LoVo (cell line): ENCODE results near the gene CCL3.
"Not testable (repeated sequence)": the region's sequence is repeated elsewhere in the genome, so short reads cannot be mapped to it uniquely, and the experiment has no call there.

Experiments
- DNase-seq: peaks from one replicate; pipeline ENCODE4 v3.0.0-alpha.2; 2016; ENCODE audit warnings: low spot score

The CCL3 gene

DNA sequence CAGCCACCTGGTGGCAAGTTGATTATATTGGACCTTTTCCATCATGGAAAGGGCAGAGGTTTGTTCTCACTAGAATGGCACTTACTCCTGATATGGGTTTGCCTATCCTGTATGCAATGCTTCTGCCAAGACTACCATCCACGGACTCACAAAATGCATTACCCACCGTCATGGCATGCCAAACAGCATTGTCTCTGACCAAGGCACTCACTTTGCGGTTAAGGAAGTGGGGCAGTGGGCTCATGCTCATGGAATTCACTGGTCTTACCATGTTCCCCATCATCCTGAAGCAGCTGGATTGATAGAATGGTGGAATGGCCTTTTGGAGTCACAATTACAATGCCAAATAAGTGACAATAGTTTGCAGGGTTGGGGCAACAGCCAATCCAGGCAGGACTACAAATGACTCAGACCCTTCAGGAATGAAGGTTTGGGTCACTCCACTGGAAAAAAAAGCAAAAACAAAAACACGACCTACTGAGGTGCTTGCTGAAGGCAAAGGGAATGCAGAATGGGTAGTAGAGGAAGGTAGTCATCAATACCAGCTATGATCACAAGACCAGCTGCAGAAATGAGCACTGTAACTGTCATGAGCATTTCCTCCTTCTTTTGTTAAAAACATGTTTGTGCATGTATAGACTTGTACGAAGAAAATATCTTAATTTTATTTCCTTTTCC lies 25.2 kb upstream of the CCL3 start:
- not testable (repeated sequence) for DNase-seq

GRCh38 chr17:36113131-36113530 lies 23.2 kb upstream of the CCL3 start:
- not testable (repeated sequence) for DNase-seq

GRCh38 chr17:36112572-36112971 lies 22.6 kb upstream of the CCL3 start:
- no peak for DNase-seq

- no peak for DNase-seq
These were observed 21.1 kb upstream of the CCL3 start for GRCh38 chr17:36111068-36111490.

- not testable (repeated sequence) for DNase-seq
These were observed 18.3 kb upstream of the CCL3 start for GRCh38 chr17:36108265-36108664.

- DNase-seq, result no peak
These were observed 17.7 kb upstream of the CCL3 start for GRCh38 chr17:36107660-36108059.

DNA sequence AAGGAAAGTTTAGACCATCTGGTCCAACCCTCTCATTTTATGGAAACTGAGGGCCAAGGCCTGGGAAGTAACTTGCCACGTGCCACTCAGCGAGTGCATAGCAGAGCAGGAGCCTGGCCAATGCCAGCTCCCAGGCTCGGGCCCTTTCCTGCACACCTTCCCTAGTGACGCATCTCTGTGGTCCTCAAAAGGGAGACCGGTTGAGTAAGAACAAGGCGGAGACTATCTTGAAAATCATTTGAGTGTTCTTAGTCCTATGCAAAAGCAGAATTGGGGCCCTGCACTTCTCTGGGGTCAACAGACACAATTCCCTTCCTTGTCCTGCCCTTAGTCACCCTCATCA lies 16.5 kb upstream of the CCL3 start:
- no peak for DNase-seq

GRCh38 chr17:36105781-36106492 lies 16.0 kb upstream of the CCL3 start:
- DNase-seq, result no peak

DNA sequence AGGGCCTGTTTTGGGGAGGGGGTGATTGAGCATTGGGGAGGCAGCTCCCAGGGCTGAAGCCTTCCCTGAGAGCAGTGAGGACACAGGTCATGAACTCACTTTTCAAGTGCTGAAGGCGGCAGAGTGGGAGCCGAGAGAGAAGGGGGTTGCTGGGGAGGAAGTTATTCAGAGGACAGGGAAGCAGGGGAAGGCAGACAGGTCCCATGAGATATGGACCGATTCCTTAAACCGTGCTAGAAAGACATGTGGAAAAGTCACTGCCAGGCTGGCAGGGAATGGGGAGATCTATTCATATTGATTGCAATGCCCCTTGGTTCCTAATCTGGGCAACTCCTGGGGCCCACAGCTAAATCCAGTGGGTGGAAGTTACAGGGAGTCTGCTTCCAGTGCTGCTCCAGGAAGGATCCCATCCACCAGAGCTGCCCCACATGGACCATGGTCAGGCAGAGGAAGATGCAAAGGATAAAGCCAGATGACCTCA lies 14.8 kb upstream of the CCL3 start:
- DNase-seq, result no peak

DNA sequence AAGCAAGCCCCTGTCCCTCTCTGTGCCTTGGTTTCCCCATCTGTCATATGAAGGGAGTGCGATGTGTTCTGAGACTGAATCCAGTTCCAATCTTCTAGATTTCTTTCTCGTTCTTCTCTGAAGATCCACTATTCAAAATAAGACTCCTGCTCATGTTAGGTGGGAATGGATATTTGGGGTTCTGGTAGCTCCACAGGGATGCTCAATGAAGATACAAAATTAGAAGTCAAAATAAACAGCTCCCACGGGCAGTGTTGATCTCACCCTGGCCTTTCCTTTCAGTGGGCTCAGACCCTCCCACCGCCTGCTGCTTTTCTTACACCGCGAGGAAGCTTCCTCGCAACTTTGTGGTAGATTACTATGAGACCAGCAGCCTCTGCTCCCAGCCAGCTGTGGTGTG lies 14.3 kb upstream of the CCL3 start:
- not testable (repeated sequence) for DNase-seq

DNA sequence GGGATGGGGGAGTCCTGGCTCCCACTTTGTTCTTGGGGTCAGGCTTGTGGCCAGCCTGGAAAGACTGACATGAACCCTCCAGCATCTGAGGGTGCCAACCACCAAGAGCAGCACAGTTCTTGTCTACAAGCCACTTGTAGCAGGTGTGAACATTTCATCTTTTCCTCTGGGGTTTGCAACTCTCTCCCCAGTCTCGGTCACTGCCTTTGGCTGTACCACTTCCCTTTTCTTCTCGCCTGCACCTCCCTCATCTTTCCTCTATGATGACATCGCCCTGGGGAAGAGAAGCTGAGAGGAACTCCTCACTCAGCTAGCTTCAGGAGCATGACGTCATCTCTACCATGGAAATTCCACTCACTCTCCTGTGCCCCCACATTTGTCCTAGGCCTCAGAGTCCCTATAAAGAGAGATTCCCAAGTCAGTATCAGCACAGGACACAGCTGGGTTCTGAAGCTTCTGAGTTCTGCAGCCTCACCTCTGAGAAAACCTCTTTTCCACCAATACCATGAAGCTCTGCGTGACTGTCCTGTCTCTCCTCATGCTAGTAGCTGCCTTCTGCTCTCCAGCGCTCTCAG lies 13.5 kb upstream of the CCL3 start, which contains the start of gene CCL4:
CCL4 (plus strand) TSS at position 427 of the 575 bp plus-strand sequence; CDS start at position 506, 79 bp downstream.
- DNase-seq, result not testable (repeated sequence)

GRCh38 chr17:36099004-36099403 lies 9.1 kb upstream of the CCL3 start:
- DNase-seq, result not testable (repeated sequence)

DNA sequence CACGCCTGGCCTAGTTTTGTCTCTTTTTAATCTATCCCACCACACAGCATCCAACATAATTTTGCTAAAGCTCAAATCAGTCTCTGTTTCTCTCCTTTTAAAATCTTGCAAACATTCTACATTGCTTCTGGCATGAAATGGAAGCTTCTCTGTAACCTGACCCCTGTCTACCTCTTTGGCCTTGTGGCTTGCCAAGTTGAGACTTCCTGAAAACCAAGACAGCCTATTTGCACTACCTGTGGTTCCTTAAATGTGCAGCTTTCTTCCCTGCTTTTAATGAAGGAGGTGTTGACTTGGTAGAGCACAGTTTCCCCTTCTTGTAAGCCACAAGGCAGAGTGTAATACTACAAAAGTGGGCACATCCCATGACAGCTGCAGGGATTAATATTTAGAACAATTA lies 6.0 kb upstream of the CCL3 start:
- no peak for DNase-seq

DNA sequence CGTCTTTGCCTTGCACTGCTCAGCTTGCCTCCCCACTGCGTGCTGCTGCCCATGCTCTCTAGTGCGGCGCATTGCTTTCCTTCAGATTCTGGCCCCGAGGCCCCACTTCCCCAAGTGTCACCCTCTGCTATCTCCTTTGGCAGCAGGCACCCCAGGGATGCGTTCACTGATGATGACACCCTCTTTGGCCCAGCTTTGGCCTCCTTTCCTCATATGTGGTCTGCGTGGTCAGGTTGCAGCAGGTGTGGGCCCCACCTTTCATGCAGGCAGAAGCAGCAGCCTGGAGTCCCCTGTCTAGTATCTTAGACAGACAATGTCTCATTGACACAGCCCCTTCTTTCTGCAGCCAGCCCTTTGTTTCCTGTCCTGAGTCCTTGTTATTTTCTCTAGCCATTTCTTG lies 4.8 kb upstream of the CCL3 start:
- no peak for DNase-seq

GRCh38 chr17:36094232-36094631 lies 4.3 kb upstream of the CCL3 start:
- DNase-seq, result no peak

DNA sequence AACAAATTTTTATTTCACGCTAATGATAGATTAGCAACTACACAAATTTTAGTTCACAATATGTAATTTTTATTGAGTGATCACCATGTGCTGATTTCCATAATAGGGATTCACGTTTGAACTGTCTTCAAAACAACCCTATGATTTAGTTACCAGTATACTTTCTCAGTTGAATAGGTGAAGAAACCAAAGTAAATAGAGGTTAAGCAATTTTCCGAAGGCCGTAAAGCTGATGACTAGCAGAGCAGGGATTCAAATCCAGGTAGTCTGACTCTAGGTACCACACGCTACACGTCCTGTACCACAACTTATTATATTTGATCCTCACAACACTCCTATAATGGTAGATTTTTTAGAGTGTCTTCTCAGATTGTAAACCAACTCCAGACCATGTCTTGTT lies 2.8 kb upstream of the CCL3 start:
- DNase-seq, result not testable (repeated sequence)

GRCh38 chr17:36092230-36092629 lies 2.3 kb upstream of the CCL3 start:
- DNase-seq, result no peak

GRCh38 chr17:36089339-36089865 lies 541 bp downstream of the CCL3 start:
- no peak for DNase-seq

DNA sequence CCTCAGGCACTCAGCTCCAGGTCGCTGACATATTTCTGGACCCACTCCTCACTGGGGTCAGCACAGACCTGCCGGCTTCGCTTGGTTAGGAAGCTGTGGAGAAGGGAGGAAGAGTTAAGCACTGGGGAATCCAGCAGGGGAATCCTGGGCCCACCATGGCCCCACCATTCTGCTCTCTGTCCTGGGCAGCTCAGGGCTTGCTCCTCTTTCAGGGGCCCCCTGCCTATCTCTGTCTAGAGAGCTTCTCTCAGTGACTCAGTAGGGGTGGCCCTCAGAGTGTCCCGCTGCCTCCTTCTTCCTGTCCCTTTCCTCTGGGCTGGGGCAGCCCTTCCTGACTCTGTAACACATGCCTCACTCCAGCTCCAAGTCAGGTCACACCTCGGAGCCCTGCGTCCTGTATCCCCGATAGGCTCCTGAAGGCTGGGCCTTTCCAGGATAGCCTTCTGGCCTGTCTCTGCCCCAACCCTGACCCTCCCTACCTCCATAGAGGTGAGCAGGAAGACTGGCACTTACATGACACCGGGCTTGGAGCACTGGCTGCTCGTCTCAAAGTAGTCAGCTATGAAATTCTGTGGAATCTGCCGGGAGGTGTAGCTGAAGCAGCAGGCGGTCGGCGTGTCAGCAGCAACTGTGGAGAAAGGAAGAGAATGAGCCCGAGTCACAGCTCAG lies 1.1 kb downstream of the CCL3 start:
- no peak for DNase-seq

DNA sequence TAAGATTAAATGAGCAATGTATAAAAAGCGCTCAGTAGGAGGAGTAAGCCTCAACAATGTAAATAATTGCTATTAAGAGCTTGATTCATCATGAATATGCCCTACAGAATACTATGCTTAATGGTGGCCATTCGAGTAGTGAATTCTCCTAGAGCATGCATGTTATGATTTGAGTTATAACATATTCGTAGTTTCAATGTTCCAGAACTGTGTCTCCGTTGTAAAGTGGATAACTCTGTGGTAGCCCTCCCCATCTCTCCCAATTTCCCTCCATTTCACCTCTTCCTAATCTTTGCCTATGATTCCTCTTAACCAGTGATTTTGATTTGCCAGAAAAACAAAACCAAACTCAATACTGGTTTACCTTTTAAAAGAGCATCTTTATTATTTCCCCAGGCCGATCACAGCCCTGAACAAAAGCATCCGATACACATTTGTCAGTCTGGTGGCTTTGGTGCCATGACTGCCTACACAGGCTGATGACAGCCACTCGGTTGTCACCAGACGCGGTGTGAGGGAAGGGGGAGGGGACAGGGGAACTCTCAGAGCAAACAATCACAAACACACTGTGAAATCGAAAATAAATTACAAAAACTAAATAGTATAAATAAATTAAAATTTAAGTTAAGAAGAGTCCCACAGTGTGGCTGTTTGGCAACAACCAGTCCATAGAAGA lies 1.9 kb downstream of the CCL3 start:
- DNase-seq, result not testable (repeated sequence)

DNA sequence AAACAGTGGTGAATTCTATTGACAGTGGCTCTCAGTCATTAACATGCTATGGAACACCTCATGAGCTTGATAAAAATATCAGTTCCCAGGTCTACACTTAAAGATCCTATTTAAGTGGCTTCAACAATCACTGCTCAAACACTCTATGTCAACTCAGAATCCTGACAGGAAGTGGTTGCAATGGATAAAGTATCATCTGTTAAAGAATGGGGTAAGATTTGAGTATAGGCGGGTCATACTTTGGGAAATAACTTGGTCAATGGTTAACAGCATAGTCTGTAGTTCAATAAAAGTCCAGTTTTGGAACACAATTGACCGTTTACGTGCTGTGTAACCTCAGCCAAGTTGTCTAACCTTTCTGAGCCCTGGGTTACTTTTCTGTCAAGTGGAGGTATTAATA lies 2.5 kb downstream of the CCL3 start:
- DNase-seq, result not testable (repeated sequence)

- DNase-seq, result no peak
These were observed 3.2 kb downstream of the CCL3 start for GRCh38 chr17:36086791-36087190.
